Measurements from ENCODE around the gene LCN1. TPM values are rescaled to one million over a fixed set of nuclear protein-coding genes. Genes with fewer than 3 reads are reported as not detected.

Gene LCN1
- polyA plus RNA-seq, 3 donors, result not detected

GRCh38 chr9:135519179-135519971 lies 1.9 kb upstream of the LCN1 start:
- no peaks in the 10 kb centered on the region for H3K36me3 ChIP-seq (replicated peaks in 1 of 2; ENCODE audit: control insufficient read depth in 1 of 2, insufficient read depth in 2 of 2, low read length in 2 of 2)
- no peak for DNase-seq
- 100% methylated on average over 3 of the region's 10 CpGs for WGBS (ENCODE audit: insufficient coverage)
- no peaks in the 10 kb centered on the region for H3K9me3 ChIP-seq (replicated peaks in 1 of 2; ENCODE audit: control insufficient read depth in 1 of 2, insufficient read depth in 1 of 2, low read length in 2 of 2)
- no peak for TF ChIP-seq CTCF (IDR thresholded peaks at IDR 0.05)
- H3K4me1 ChIP-seq (ENCODE audit: control insufficient read depth in 1 of 2, insufficient read depth in 2 of 2, low read length in 2 of 2), result no peaks in the 10 kb centered on the region
- Mint-ChIP-seq H3K9me3 (peaks cover 0 to 2% (median 0%) of the 10 kb centered on the region in 7 donors), H3K4me3 (no peak overlapping the region), H3K27ac (no peak overlapping the region), H3K36me3 (no peaks in the 10 kb centered on the region), H3K27me3 (ENCODE audit: low read depth in 3 of 3) (peaks cover 11 to 24% (median 13%) of the 10 kb centered on the region in 3 donors), H3K4me1 (no peaks in the 10 kb centered on the region)
- no peak overlapping the region for H3K4me2 ChIP-seq (replicated peaks; ENCODE audit: extremely low read depth, low read length, poor library complexity, severe bottlenecking)
- intact Hi-C loops (cut with micrococcal nuclease), result no loop called here
- no peak overlapping the region for H3K4me3 ChIP-seq (replicated peaks in 1 of 3; ENCODE audit: low read depth in 2 of 3, low read length in 3 of 3)
- H3K27ac ChIP-seq (ENCODE audit: low read depth in 1 of 2, low read length in 2 of 2), result no peak overlapping the region
- no peaks in the 10 kb centered on the region for H3K79me2 ChIP-seq (ENCODE audit: insufficient read depth, low read length)
- H3K27me3 ChIP-seq (ENCODE audit: control insufficient read depth in 2 of 2, insufficient read depth in 2 of 2, low read length in 2 of 2), result no peaks in the 10 kb centered on the region
- no peaks in the 10 kb centered on the region for H4K20me1 ChIP-seq (ENCODE audit: insufficient read depth, low read length)
- H2AFZ ChIP-seq (ENCODE audit: insufficient read depth, low read depth, low read length, poor library complexity, severe bottlenecking), result no peak overlapping the region
- no peak overlapping the region for H3K9ac ChIP-seq (ENCODE audit: insufficient read depth, low read length, poor library complexity, severe bottlenecking)

- no peaks in the 10 kb centered on the region for H3K9me3 ChIP-seq (replicated peaks in 1 of 2; ENCODE audit: control insufficient read depth in 1 of 2, insufficient read depth in 1 of 2, low read length in 2 of 2)
- no peaks in the 10 kb centered on the region for H3K36me3 ChIP-seq (replicated peaks in 1 of 2; ENCODE audit: control insufficient read depth in 1 of 2, insufficient read depth in 2 of 2, low read length in 2 of 2)
- no peaks in the 10 kb centered on the region for H3K4me1 ChIP-seq (ENCODE audit: control insufficient read depth in 1 of 2, insufficient read depth in 2 of 2, low read length in 2 of 2)
- no peaks in the 10 kb centered on the region for H3K27me3 ChIP-seq (ENCODE audit: control insufficient read depth in 2 of 2, insufficient read depth in 2 of 2, low read length in 2 of 2)
- no peak for DNase-seq
- intact Hi-C loops (cut with micrococcal nuclease), result no loop called here
- H3K9me3 Mint-ChIP-seq, result peaks cover 0 to 2% (median 0%) of the 10 kb centered on the region in 7 donors
- no peak overlapping the region for H3K9ac ChIP-seq (ENCODE audit: insufficient read depth, low read length, poor library complexity, severe bottlenecking)
- TF ChIP-seq CTCF (IDR thresholded peaks at IDR 0.05), result no peak
- no peak overlapping the region for H2AFZ ChIP-seq (ENCODE audit: insufficient read depth, low read depth, low read length, poor library complexity, severe bottlenecking)
- WGBS (ENCODE audit: insufficient coverage), result 87% methylated on average over 7 of the region's 11 CpGs
- no peak overlapping the region for H3K4me3 Mint-ChIP-seq
- no peaks in the 10 kb centered on the region for H3K79me2 ChIP-seq (ENCODE audit: insufficient read depth, low read length)
- no peak overlapping the region for H3K4me3 ChIP-seq (replicated peaks in 1 of 3; ENCODE audit: low read depth in 2 of 3, low read length in 3 of 3)
- H3K4me2 ChIP-seq (replicated peaks; ENCODE audit: extremely low read depth, low read length, poor library complexity, severe bottlenecking), result no peak overlapping the region
- peaks cover 10 to 21% (median 16%) of the 10 kb centered on the region in 3 donors for H3K27me3 Mint-ChIP-seq (ENCODE audit: low read depth in 3 of 3)
- no peak overlapping the region for H3K27ac Mint-ChIP-seq
- no peaks in the 10 kb centered on the region for H3K4me1 Mint-ChIP-seq
- no peak overlapping the region for H3K27ac ChIP-seq (ENCODE audit: low read depth in 1 of 2, low read length in 2 of 2)
- H4K20me1 ChIP-seq (ENCODE audit: insufficient read depth, low read length), result no peaks in the 10 kb centered on the region
- H3K36me3 Mint-ChIP-seq, result no peaks in the 10 kb centered on the region
Measured at GRCh38 chr9:135521608-135522095, 412 bp downstream of the LCN1 start.

Data from CD14-positive monocyte (primary cell).